Breast epithelium (tissue), 3 donors: Measurements from ENCODE around the gene RFPL3.

Experiments
- CTCF ChIP-seq, 3 donors: fragments of 450-650 bp; IDR thresholded peaks; one replicate each; pipeline ENCODE4 v1.5.1; 2016 to 2017; ENCODE audit warnings: antibody characterized with exemption in 3 of 3, mild to moderate bottlenecking in 3 of 3, moderate library complexity in 3 of 3
- POLR2AphosphoS5 ChIP-seq, 3 donors: sonication (generic); formaldehyde crosslinking; IDR thresholded peaks; one replicate each; pipeline ENCODE4 v1.6.1; 2017; ENCODE audit warnings: antibody characterized with exemption in 3 of 3

- TF ChIP-seq CTCF (IDR thresholded peaks at IDR 0.05) (no peak), POLR2AphosphoS5 (IDR thresholded peaks at IDR 0.05) (no peak)
These were observed 4.4 kb upstream of the RFPL3 start for GRCh38 chr22:32353292-32353691.
